Hematopoietic multipotent progenitor cell treated with erythropoietin and hydrocortisone succinate and interleukin-3 and kit ligand, for 4 days (in vitro differentiated cells): ENCODE data around the gene CBFA2T2.
"Not testable (repeated sequence)": the region's sequence is repeated elsewhere in the genome, so short reads cannot be mapped to it uniquely, and the experiment has no call there.

Source experiments
- DNase-seq: peaks from one replicate; pipeline ENCODE4 v3.0.0-alpha.2; 2015

The CBFA2T2 gene

DNA sequence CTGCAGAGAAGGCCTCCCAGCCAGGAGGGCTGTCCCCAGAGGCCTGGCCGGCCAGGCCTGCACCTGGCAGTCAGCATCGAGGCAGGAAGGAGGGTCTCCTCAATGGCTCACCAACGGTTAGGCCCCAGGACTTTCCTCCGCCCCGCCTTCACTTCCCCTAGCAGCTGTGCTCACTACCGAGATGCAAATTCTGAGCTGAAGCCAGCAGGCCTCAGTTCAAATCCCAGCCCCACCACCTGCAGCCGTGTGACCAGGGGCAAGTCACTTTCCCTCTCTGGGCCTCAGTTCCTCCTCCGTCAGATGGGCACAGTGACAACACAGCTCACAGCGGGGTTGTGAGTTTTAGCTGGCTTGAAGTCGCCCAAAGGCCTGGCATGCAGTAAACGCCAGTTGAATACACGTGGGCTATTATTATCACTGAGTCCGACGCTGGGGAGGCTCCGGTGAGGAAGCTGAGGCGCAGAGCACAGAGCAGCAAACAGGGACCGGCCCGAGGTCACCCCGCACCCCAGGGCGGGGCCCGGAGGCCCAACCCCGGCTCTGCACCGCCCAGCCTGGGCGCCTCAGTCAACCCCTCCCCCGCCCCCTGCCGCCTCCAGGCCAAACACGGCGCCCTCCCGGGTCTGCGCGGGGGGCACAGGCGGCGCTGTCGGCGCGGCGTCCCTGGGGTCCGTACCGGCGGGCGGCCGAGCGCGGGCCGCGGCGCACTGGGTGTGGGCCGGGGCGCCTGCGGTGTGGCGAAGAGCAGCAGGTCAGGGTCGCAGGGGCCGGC lies 195.6 kb downstream of the CBFA2T2 start:
- peak; percentile 90 for DNase-seq

DNA sequence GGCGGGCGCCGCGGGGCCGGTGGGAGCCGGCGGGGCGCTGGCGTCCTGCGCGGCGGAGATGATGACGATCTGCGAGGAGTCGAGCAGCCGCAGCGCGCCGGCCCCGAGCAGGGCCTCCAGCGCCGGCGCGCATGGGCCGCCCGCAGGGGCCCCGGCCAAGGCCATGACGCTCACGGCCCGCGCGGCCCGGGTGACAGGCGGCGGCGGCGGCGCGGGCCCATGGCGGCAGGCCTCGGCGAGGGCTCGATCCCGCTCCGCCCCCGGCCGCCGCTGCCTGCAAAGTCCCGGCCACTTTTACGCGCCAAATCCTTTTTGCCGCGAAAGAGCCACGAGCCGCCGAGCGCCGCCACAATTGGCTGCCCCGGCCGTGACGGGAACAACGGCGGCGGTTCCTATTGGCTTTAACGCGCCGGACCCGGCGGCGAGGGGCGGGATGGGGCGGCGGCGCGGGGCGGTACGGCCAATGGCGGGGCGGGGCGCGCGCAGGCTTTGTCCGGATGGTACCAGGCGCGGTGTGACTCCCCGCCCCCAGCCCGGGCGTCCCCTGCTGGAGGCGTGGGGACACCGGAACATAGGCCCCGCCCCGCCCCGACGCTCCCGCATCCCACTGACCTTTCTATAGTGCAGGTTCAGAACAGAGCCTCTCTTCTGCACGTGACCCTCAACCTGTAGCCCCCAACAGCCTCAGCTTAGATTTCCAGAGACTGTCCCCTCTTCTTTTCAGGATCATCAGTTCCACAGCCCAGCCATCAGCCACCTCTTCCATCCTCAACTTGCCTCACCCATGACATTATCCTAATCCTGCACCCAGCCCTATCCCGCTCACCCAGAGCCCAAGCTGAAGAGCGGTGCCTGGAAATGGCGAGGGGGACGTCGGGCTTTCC lies 196.4 kb downstream of the CBFA2T2 start, which contains the start of gene E2F1:
E2F1 (minus strand) TSS at position 286 of the 884 bp plus-strand sequence; CDS start at position 165, 121 bp downstream.
- DNase-seq: peak; percentile 98

DNA sequence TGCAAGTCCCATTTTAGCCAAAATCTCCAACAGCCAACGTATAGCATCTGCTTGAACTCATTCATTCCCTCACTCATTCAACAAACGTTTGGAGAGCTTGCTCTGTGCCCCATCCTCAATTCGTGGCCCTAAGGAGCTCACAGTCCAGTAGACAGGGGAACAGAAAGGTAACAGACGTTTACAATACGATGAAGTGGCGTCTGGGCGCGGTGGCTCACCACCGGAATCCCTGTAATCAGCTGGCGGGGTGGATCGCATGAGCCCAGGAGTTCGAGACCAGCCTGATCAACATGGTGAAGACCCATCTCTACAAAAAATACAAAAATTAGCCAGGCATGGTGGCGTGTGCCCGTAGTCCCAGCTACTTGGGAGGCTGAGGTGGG lies 197.1 kb downstream of the CBFA2T2 start:
- no peak for DNase-seq

DNA sequence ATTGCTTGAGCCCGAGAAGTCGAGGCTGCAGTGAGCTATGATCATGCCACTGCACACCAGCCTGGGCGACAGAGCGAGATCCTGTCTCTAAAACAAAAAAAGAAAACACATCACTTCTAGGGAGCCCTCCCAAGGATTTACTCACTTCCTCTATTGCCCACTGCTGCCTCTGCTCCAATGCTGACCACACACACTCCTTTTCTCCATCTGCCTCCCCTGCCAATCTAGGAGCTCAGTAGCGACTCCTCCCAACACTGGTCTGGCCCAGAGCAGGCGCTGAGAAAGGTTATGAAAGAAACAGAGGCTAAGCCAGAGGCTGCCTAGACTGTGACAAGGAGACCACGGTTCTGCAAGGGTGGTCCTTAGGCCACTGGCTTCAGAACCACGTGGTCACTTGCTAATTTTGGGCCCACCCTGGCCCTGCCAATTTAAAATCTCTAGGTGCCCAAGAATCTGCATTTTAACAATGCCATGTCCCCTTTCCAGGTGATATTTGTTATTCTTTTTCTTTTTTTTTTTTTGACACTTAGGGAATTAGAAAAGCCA lies 197.5 kb downstream of the CBFA2T2 start:
- peak; percentile 78 for DNase-seq

DNA sequence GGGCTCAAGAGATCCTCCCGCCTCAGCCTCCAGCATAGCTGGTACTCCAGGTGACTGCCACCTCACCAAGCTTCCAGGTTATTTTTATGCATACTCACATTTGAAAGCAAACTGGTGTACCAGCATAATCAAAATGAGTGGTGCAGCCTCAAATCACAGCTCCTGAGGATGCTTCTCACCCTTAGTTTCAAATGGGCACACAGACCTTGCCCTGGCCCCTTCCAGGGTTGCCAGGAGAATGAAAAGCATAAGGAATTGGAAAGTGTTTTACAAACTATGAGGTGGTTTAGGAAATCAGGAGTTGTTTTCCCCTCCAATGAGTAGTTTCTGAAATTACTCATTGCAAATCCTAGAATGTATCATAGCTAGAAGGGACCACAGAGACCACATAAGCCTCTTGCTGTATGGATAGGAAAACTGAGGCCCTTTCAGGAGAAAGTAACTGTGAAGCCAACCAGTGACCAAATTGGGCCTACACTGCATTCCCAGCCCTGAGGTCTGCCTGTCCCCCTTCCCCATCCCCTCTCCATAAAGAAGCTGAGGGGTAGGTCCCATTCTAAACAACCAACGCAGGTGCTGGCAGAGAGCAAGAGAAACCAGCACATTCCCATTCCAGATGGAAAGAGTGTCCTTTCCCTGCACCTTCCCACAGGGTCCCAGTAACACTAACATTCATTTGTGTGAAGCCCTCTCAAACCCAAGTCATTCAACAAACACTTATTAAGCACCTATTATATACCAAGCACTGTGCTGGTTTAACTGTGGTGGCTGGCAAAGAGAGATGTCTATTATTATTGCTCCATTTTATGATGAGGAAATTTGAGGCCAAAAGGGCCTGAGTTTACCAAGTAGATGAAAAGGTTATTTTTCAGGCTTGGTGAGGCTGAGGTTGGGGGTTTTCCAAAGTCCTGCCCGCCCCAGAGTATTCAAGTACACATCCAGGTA lies 198.4 kb downstream of the CBFA2T2 start:
- no peak for DNase-seq

DNA sequence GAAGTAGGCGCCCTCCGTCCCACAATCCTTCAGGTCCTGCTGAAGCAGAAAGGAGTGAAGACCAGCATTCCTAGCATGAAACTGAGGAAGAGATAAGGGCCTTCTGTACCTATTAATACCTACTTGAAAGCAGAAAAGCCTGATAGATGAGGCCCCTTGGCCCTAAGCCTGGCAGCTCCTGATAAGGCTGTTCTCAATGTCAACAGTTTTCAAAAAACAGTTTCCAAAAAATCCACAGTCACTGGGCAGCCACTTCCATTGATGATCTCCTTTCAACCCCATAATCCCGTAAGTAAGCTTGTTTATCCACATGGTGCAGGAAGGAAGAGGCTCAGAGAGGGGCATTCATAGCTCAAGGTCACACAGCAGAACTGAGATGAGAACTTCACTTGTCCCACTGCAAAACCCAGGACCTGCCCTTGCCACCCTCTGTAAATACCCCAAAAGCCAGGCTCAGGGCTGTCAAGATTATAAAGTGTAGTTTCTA lies 199.1 kb downstream of the CBFA2T2 start:
- peak; percentile 85 for DNase-seq

DNA sequence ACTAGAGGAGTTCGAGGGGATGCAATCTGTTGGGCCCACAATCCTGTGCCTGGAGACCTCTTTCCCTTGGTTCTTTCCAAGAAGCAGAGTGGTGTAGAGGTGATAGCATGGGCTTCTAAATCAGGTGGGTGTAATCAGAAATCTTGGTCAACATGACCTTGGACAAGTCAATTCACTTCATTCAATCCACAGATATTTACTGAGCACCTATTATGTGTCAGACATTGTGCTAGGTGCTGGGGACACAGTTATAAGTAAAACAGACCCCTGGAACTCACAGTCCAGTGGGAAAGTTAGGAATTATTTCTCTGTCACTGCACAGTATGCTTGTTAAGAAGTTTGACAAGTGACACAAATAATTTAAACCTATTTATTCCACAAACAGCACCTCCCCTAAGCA lies 199.6 kb downstream of the CBFA2T2 start:
- DNase-seq: no peak

DNA sequence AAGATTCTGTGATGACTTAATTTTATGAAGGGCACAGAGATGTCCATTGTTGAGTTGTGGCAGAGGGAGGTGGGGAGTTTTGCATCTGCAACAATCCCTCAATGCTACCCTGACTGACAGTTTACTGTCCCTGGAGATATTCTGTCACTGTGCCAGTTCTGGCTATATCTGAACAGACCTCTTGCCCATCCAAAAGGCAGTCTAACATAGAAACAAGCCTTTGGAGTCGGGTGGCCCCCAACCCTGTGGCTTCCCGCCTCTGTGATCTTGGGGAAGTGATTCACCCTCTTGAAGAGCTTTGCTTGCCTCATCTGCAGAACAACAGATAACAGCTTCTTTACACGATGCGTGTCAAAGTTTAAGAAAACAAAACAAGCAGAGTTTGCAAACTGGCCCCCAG lies 200.1 kb downstream of the CBFA2T2 start:
- DNase-seq: peak; percentile 98

DNA sequence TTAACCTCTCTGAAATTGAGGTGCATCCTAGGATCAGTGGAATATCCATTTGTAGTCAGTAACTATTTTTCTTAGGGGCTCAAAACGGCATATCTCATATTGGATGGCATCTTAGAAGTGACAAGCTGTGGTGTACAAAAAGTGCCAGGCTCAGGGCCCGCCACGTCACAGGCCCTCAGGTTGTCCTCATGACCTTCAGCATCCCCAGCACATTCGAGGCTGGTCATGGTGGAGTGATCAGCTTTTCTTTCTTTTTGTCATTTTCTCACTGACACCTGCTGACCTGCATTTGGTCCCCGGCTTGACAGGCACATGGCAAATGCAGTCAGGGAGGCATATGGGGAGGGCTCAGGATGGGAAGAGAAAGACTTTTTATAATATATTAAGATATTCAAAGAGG lies 203.4 kb downstream of the CBFA2T2 start:
- DNase-seq: no peak

DNA sequence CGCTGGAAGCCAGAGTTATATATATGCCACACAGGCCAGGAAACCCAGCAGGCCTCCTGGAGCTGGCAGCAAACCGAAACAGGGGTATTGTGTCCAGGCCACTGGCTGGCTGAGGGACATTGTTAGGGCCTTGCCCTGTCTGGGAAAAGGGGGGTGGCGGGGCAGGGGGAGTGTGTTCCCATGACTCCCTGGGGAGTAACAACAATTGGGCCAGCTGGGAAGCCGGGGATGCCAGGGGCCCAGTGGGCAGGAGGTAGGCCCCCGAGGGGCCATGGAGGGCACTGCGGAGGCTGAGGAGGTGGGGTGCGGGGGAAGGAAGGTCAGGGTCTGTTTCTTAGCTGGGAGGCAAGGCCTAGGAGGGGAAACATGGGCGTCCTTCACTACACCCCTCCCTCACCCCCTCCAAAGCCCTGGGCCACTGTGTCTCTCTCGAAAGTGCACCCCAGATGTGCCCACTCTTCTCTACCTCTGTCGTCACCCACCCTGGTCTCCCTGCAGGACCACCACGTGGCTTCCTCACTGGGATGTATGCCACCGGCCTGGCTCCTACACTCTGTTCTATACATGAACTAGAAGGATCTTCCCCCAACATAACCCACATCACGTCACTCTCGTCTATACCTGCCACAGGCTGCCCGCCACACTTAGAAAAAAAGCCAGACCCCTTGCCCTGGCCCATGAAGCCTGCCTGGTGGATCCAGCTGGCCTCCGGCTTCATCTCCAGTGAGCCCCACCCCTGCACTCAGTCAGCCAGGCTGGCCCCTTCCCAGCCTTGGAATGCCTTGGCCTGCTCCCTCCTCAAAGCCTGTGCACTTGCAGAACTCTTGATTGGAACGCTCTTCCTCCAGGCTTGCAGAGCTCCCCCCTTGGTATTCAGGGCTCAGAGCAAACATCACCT lies 204.1 kb downstream of the CBFA2T2 start:
- no peak for DNase-seq

DNA sequence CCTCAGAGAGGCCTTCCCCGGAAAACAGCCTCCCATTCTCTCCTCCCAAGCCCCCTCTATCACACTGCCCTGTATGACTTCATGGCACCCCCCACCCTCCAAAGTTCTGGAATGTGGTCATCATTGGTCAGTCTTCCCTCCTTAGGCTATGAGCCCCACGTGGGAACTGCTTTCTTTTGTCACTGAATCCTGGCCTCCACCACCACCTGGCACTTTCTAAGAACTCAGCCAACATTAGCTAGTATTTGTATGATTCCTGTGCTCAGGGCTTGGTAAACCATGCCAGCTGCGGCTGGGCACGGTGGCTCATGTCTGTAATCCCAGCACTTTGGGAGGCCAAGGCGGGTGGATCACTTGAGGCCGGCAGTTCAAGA lies 204.7 kb downstream of the CBFA2T2 start:
- no peak for DNase-seq

DNA sequence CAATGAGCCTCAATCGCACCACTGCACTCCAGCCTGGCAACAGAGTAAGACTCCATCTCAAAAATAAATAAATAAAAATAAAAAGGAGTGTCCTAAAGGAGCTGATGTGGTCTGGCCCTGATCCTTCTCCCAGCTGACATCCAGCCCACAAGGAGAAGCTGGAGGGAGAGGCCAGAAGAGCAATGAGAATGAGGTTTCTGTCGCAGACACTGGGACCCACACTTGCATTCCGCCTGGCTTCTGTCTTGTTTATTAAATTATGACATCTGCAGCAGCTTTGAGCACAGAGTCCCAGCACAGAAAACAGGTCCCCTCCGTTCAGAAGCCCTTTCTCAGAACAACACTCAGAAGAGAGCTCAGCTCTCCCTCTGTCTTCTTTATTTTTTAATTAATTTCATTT lies 206.6 kb downstream of the CBFA2T2 start:
- DNase-seq: no peak

DNA sequence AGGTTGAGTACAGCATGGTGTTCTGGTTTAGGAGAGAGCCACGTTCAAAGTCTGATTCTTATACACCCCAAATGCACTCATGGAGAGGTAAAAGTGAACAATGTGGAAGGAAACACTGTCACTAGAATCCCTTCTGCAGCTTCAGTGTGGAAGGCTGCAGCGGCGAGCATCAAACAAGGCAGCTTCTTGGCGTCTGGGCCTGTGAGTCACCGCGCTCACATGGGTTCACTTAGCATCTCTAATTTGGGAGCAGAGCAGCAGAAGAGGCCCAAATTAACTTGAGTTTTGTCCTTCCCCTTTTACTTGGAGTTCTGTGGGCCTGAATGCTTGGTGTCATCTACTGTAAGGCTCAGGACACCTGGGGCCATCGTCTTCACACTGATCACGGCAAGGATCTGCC lies 207.2 kb downstream of the CBFA2T2 start:
- no peak for DNase-seq

DNA sequence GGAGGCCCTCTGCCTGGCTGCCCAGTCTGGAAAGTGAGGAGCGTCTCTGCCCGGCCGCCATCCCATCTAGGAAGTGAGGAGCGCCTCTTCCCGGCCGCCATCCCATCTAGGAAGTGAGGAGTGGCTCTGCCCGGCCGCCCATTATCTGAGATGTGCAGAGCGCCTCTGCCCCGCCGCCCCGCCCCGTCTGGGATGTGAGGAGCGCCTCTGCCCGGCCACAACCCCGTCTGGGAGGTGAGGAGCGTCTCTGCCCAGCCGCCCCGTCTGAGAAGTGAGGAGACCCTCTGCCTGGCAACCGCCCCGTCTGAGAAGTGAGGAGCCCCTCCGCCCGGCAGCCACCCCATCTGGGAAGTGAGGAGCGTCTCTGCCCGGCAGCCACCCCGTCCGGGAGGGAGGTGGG lies 209.1 kb downstream of the CBFA2T2 start:
- not testable (repeated sequence) for DNase-seq
